ENCODE results near the gene LEMD3. TPM values are rescaled to one million over a fixed set of nuclear protein-coding genes. Genes with fewer than 3 reads are reported as not detected.

The LEMD3 gene
- total RNA-seq, 4 donors from 2014 or later: 38.3 to 57.3 (median 50.3) TPM

DNA sequence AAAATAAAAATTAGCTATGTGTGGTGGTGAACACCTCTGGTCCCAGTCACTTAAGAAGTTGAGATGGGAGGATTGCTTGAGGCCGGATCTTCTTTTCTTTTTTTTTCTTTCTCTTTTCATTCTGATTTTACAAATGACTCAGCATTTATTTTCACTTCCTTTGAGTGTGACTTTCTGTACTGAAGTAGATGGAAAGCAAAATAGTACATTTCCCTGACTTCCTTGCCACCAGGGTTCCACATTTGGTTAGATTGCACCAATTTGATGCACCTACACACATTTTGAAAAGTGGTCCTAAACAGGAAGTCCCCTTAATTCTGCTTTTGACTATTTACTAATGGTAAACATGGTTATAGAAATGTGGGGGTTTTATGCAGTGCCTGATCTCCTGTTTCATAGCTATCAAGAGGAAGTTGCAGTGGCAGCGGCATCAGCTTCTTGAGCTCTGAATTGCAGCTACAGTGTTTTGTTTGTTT lies 13.0 kb upstream of the LEMD3 start:
- WGBS, 2 donors: 61 to 76% methylated on average over 2 of the region's 2 CpGs
- Histone ChIP-seq H3K9me3 (no peaks in the 10 kb centered on the region), H3K36me3 (no peaks in the 10 kb centered on the region), H3K4me1 (no peaks in the 10 kb centered on the region), H3K27me3 (peaks cover 0 to 14% of the 10 kb centered on the region in 2 donors), H3K27ac (no peak overlapping the region), H3K4me3 (no peak overlapping the region)
- no peak for DNase-seq (ENCODE audit: low spot score in 2 of 2)
- TF ChIP-seq POLR2A (IDR thresholded peaks at IDR 0.05): no peak
- no peak for TF ChIP-seq EP300 (IDR thresholded peaks at IDR 0.05)
- TF ChIP-seq, protein P1, sequence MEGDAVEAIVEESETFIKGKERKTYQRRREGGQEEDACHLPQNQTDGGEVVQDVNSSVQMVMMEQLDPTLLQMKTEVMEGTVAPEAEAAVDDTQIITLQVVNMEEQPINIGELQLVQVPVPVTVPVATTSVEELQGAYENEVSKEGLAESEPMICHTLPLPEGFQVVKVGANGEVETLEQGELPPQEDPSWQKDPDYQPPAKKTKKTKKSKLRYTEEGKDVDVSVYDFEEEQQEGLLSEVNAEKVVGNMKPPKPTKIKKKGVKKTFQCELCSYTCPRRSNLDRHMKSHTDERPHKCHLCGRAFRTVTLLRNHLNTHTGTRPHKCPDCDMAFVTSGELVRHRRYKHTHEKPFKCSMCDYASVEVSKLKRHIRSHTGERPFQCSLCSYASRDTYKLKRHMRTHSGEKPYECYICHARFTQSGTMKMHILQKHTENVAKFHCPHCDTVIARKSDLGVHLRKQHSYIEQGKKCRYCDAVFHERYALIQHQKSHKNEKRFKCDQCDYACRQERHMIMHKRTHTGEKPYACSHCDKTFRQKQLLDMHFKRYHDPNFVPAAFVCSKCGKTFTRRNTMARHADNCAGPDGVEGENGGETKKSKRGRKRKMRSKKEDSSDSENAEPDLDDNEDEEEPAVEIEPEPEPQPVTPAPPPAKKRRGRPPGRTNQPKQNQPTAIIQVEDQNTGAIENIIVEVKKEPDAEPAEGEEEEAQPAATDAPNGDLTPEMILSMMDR (IDR thresholded peaks at IDR 0.05): no peak

DNA sequence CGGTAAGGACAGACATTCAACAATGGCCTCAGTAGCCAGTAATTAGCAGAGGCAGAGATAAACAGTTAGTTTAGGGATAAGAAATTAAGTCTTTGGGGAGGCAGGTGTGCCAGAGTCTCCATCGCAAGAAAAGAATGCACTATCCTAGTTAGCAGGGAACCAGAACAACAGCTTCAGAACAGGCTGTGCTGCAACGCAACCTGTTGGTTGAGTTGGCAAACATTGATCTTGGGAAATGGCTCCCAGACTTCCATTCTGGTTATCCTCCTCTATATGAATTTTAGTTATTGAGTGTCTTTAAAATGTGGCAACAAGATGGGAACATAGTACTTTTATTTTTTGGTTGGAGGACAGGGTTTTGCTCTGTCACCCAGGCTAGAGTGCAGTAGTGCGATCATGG lies 12.3 kb upstream of the LEMD3 start:
- 90 to 94% methylated on average over 4 of the region's 4 CpGs for WGBS, 2 donors
- TF ChIP-seq POLR2A (IDR thresholded peaks at IDR 0.05): no peak
- TF ChIP-seq, protein P1 (IDR thresholded peaks at IDR 0.05): no peak
- no peak for TF ChIP-seq EP300 (IDR thresholded peaks at IDR 0.05)
- H3K27me3 ChIP-seq: peaks cover 0 to 14% of the 10 kb centered on the region in 2 donors
- no peak for DNase-seq (ENCODE audit: low spot score in 2 of 2)
- no peak overlapping the region for H3K4me3 ChIP-seq
- no peaks in the 10 kb centered on the region for H3K36me3 ChIP-seq
- H3K27ac ChIP-seq: no peak overlapping the region
- no peaks in the 10 kb centered on the region for H3K9me3 ChIP-seq
- H3K4me1 ChIP-seq: no peaks in the 10 kb centered on the region

DNA sequence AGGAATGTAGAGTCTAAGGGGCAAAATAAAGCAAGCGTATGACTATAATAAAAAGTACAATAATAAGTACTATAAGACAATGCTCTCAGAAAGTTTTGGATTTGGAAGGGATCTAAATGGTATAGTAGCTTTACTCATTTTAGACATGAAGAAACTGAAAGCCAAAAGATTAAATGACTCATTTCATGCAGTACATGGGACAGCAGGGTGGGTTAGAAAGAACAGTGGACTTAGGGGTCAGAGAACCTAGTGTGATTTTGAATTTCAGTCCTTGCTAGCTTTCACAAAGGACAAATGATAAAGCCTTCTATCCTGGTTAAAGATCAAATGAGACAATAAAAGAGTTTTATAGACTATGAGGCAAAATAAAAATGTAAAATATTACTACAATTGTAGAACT lies 6.8 kb upstream of the LEMD3 start:
- no peak for DNase-seq (ENCODE audit: low spot score in 2 of 2)
- Histone ChIP-seq H3K9me3 (no peaks in the 10 kb centered on the region), H3K4me3 (no peak overlapping the region), H3K27ac (no peak overlapping the region), H3K27me3 (peaks cover 0 to 22% of the 10 kb centered on the region in 2 donors), H3K36me3 (no peaks in the 10 kb centered on the region), H3K4me1 (no peaks in the 10 kb centered on the region)
- WGBS, 2 donors: 98% methylated on average over 1 of the region's 1 CpG
- TF ChIP-seq EP300 (IDR thresholded peaks at IDR 0.05) (no peak), POLR2A (IDR thresholded peaks at IDR 0.05) (no peak)
- TF ChIP-seq, protein P1 (IDR thresholded peaks at IDR 0.05): no peak

DNA sequence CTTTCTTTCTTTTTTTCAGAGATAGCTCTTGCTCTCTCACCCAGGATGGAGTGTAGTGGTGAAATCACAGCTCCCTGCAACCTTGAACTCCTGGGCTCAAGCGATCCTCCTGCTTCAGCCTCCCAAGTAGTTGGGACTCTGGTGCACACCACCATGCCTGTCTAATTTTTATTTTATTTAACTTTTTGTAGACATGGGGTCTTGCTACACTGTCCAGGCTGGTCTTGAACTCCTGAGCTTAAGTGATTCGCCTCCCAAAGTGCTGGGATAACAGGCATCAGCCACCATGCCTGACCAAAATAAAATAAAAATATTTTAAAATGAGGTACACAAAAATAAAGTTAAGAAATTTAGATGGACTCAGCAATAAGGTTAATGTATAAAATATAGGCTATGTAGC lies 5.1 kb upstream of the LEMD3 start:
- H3K36me3 ChIP-seq: no peaks in the 10 kb centered on the region
- TF ChIP-seq POLR2A (IDR thresholded peaks at IDR 0.05) (no peak), EP300 (IDR thresholded peaks at IDR 0.05) (no peak)
- TF ChIP-seq, protein P1 (IDR thresholded peaks at IDR 0.05): no peak
- H3K4me1 ChIP-seq: peaks cover 0 to 9% (median 0%) of the 10 kb centered on the region in 4 donors
- H3K9me3 ChIP-seq: no peaks in the 10 kb centered on the region
- no peak overlapping the region for H3K27ac ChIP-seq
- no peak overlapping the region for H3K4me3 ChIP-seq
- 97 to 98% methylated on average over 2 of the region's 2 CpGs for WGBS, 2 donors
- H3K27me3 ChIP-seq: peaks cover 0 to 22% of the 10 kb centered on the region in 2 donors
- DNase-seq (ENCODE audit: low spot score in 2 of 2): no peak

DNA sequence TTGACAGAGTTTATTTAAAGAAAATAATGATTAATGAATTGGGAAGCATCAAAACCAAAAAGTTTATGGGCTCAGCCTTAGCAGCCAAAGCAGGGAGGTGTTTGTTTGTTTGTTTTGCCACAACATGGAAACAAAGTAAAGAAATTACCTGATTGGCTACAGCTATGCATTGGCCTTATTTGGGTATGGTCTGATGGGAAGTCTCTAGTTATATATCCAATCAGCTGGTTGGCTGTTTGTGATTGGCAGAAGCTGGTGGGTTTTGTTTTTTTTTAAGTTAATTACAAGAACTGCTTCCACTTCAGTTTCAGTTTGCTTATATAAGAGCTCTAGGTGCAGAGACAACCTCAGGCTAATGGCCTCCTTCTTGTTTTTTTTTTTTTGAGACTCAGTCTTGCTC lies 4.6 kb upstream of the LEMD3 start:
- Histone ChIP-seq H3K36me3 (no peaks in the 10 kb centered on the region), H3K4me3 (no peak overlapping the region), H3K27me3 (peaks cover 0 to 18% of the 10 kb centered on the region in 2 donors), H3K9me3 (no peaks in the 10 kb centered on the region), H3K4me1 (peaks cover 0 to 9% (median 0%) of the 10 kb centered on the region in 4 donors), H3K27ac (no peak overlapping the region)
- TF ChIP-seq, protein P1 (IDR thresholded peaks at IDR 0.05): no peak
- TF ChIP-seq POLR2A (IDR thresholded peaks at IDR 0.05) (no peak), EP300 (IDR thresholded peaks at IDR 0.05) (no peak)
- no peak for DNase-seq (ENCODE audit: low spot score in 2 of 2)

Measured in tibial nerve (tissue), 4 donors.